Caco-2 (cell line): ENCODE results near the gene BAHCC1. TPM values are rescaled to one million over a fixed set of nuclear protein-coding genes. Genes with fewer than 3 reads are reported as not detected.

ENCODE experiments used
- BruUV-seq: library from RNA; stranded (reverse); fragments of 400-500 nt; replicated peaks from 2 replicates; lab custom pipeline; 2021; lab: Mats Ljungman, UMichigan
- CTCF ChIA-PET: fragments of 300-600 bp; sonication (Branson Sonifier 250); formaldehyde crosslinking; loops from one replicate; lab custom pipeline; 2022; ENCODE audit warnings: antibody characterized with exemption; lab: Charles Lee
- POLR2A ChIA-PET: fragments of 300-600 bp; sonication (Branson Sonifier 250); formaldehyde crosslinking; loops from one replicate; lab custom pipeline; 2022; ENCODE audit warnings: antibody characterized with exemption; lab: Charles Lee
- DNase-seq, 2 experiments: peaks; one replicate each; pipeline versions ENCODE4 v3.0.0 to v3.0.0-alpha.2; 2020 to 2022
- H3K27me3 ChIP-seq: replicated peaks from 2 replicates; pipeline ENCODE4 v1.6.0; 2011; ENCODE audit warnings: low read length; ENCODE audit not compliant: control insufficient read depth, insufficient read depth
- H3K36me3 ChIP-seq: 2 replicates; pipeline ENCODE4 v1.5.1; 2011; ENCODE audit warnings: low read length; ENCODE audit not compliant: control insufficient read depth, insufficient read depth
- H3K4me1 ChIP-seq: fragments of 250-450 bp; sonication (Bioruptor Pico); 2 replicates; pipeline ENCODE4 v1.5.1; 2020; ENCODE audit warnings: mild to moderate bottlenecking
- H3K4me3 ChIP-seq: 2 replicates; pipeline ENCODE4 v1.5.1; 2011; ENCODE audit warnings: low read depth, mild to moderate bottlenecking, control low read depth, low read length
- H3K9me3 ChIP-seq: fragments of 250-450 bp; sonication (Bioruptor Pico); 2 replicates; pipeline ENCODE4 v1.5.1; 2020; ENCODE audit warnings: mild to moderate bottlenecking, moderate library complexity
- H3K27ac Mint-ChIP-seq: one replicate; pipeline ENCODE4 v1.8.0; 2022; ENCODE audit warnings: mixed read lengths; ENCODE audit not compliant: unreplicated experiment
- H3K27me3 Mint-ChIP-seq: one replicate; pipeline ENCODE4 v1.8.0; 2022; ENCODE audit warnings: mixed read lengths; ENCODE audit not compliant: insufficient read depth, unreplicated experiment
- H3K36me3 Mint-ChIP-seq: one replicate; pipeline ENCODE4 v1.8.0; 2022; ENCODE audit warnings: mild to moderate bottlenecking, mixed read lengths; ENCODE audit not compliant: insufficient read depth, unreplicated experiment
- H3K4me1 Mint-ChIP-seq: one replicate; pipeline ENCODE4 v1.8.0; 2022; ENCODE audit warnings: low read depth, mixed read lengths; ENCODE audit not compliant: unreplicated experiment
- H3K4me3 Mint-ChIP-seq: one replicate; pipeline ENCODE4 v1.8.0; 2022; ENCODE audit warnings: mild to moderate bottlenecking, moderate library complexity, mixed read lengths; ENCODE audit not compliant: unreplicated experiment
- H3K9me3 Mint-ChIP-seq: one replicate; pipeline ENCODE4 v1.8.0; 2022; ENCODE audit warnings: mixed read lengths; ENCODE audit not compliant: unreplicated experiment
- intact Hi-C: fragments of 100-400 bp; cut with micrococcal nuclease; formaldehyde crosslinking; loops from one replicate; pipeline ENCODE4 v1.10.0; 2022; ENCODE audit not compliant: unreplicated experiment
- total RNA-seq: library from RNA; stranded (reverse); gene quantifications from 2 replicates; pipeline ENCODE4 v1.2.3, GENCODE V29; 2022
- TF ChIP-seq, protein P1 (sequence below), 2 experiments: fragments of 200-600 bp in 1 of 2; IDR thresholded peaks; 1 replicate in 1 of 2; 2 replicates in 1 of 2; pipeline versions ENCODE4 v1.5.1 to v1.8.0; 2011 to 2022; ENCODE audit warnings: antibody characterized with exemption in 1 of 2, control low read depth in 1 of 2, inconsistent platforms in 1 of 2, low read depth in 1 of 2, low read length in 1 of 2, mild to moderate bottlenecking in 1 of 2, moderate library complexity in 1 of 2; ENCODE audit not compliant: insufficient read depth in 1 of 2, severe bottlenecking in 1 of 2, unreplicated experiment in 1 of 2

The BAHCC1 gene
- total RNA-seq, 1 experiment from 2014 or later, result 10.2 TPM

DNA sequence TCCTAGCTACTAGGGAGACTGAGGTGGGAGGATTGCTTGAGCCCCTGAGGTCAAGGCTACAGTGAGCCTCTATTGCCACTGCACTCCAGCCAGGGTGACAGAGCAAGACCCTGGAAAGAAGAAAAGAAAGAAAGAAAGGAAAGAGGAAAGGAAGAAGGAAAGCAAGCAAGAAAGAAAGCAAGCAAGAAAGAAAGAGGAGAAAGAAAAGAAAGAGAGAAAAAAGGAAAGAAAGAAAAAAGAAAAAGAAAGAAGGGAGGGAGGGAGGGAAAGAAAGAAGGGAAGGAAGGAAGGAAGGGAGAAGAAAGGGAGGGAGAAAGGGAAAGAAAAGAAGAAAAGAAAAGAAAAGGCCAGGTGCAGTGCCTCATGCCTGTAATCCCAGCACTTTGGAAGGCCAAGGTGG lies 108.4 kb downstream of the BAHCC1 start:
- ChIA-PET CTCF (no interaction called here), POLR2A (no interaction called here)
- TF ChIP-seq, protein P1, sequence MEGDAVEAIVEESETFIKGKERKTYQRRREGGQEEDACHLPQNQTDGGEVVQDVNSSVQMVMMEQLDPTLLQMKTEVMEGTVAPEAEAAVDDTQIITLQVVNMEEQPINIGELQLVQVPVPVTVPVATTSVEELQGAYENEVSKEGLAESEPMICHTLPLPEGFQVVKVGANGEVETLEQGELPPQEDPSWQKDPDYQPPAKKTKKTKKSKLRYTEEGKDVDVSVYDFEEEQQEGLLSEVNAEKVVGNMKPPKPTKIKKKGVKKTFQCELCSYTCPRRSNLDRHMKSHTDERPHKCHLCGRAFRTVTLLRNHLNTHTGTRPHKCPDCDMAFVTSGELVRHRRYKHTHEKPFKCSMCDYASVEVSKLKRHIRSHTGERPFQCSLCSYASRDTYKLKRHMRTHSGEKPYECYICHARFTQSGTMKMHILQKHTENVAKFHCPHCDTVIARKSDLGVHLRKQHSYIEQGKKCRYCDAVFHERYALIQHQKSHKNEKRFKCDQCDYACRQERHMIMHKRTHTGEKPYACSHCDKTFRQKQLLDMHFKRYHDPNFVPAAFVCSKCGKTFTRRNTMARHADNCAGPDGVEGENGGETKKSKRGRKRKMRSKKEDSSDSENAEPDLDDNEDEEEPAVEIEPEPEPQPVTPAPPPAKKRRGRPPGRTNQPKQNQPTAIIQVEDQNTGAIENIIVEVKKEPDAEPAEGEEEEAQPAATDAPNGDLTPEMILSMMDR (IDR thresholded peaks at IDR 0.05; ENCODE audit: insufficient read depth in 1 of 2, low read depth in 1 of 2, low read length in 1 of 2, severe bottlenecking in 1 of 2, unreplicated experiment in 1 of 2), result no peak
- Mint-ChIP-seq H3K27ac (no peak overlapping the region), H3K4me1 (peaks cover 6% of the 10 kb centered on the region), H3K9me3 (no peaks in the 10 kb centered on the region), H3K27me3 (no peaks in the 10 kb centered on the region), H3K4me3 (no peak overlapping the region), H3K36me3 (peaks cover 47% of the 10 kb centered on the region)
- no peak for DNase-seq
- H3K4me1 ChIP-seq, result peaks cover 10% of the 10 kb centered on the region
- BruUV-seq, result no TSS peak
- H3K4me3 ChIP-seq, result no peak overlapping the region
- H3K36me3 ChIP-seq, result no peaks in the 10 kb centered on the region; the same call in 1 of the 2 replicates
- intact Hi-C loops, result no loop called here
- no peaks in the 10 kb centered on the region for H3K9me3 ChIP-seq
- H3K27me3 ChIP-seq, result no peaks in the 10 kb centered on the region

DNA sequence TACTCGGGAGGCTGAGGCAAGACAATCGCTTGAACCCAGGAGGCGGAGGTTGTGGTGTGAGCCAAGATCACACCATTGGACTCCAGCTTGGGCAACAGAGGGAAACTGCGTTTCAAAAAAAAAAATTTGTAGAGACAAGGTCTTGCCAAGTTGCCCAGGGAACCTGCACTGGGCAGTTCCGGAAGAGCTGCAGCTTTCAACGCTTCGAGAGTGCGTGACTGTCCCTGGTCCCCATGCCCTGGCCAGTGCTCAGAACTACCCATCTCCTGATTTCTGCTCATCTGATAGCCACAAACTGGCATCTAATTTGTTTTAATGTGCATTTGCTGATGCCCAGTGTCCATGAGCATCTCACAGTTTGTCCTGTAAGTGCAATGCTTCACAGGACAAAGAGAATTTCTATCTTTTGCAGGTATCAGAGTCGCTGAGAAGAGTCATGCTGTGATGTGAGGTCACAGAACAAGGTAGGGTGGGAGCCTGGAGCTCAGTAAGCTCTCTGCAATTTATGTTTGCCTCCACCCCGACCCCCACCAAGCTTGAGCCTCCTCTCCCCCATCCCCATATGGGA lies 113.5 kb downstream of the BAHCC1 start:
- H3K4me3 ChIP-seq, result no peak overlapping the region
- peaks cover 14% of the 10 kb centered on the region for H3K36me3 ChIP-seq
- H3K4me3 Mint-ChIP-seq, result peak overlapping the region; percentile 92
- ChIA-PET POLR2A (interaction anchor here (0.6 to 1.3 kb wide), 12 partner anchors 9 to 352 kb away, joined by 3 to 8 read pairs (median 4); partner anchors contain the start of genes BAHCC1, CEP131 and NDUFAF8), CTCF (interaction anchor here (0.7 to 1.0 kb wide), 2 partner anchors 24 to 113 kb away, joined by 3 to 4 read pairs; partner anchors contain the start of gene BAHCC1)
- H3K9me3 ChIP-seq, result no peaks in the 10 kb centered on the region
- H3K27ac Mint-ChIP-seq, result peak overlapping the region; percentile 77
- H3K27me3 Mint-ChIP-seq, result no peaks in the 10 kb centered on the region
- peaks cover 26% of the 10 kb centered on the region for H3K4me1 Mint-ChIP-seq
- H3K36me3 Mint-ChIP-seq, result peaks cover 83% of the 10 kb centered on the region
- no peaks in the 10 kb centered on the region for H3K9me3 Mint-ChIP-seq
- intact Hi-C loops, result no loop called here
- H3K4me1 ChIP-seq, result peaks cover 22% of the 10 kb centered on the region
- TF ChIP-seq, protein P1 (IDR thresholded peaks at IDR 0.05; ENCODE audit: insufficient read depth in 1 of 2, low read depth in 1 of 2, low read length in 1 of 2, severe bottlenecking in 1 of 2, unreplicated experiment in 1 of 2), result no peak
- no TSS peak for BruUV-seq
- no peaks in the 10 kb centered on the region for H3K27me3 ChIP-seq
- DNase-seq, result peak in 1 of 2 experiments; percentile 62

DNA sequence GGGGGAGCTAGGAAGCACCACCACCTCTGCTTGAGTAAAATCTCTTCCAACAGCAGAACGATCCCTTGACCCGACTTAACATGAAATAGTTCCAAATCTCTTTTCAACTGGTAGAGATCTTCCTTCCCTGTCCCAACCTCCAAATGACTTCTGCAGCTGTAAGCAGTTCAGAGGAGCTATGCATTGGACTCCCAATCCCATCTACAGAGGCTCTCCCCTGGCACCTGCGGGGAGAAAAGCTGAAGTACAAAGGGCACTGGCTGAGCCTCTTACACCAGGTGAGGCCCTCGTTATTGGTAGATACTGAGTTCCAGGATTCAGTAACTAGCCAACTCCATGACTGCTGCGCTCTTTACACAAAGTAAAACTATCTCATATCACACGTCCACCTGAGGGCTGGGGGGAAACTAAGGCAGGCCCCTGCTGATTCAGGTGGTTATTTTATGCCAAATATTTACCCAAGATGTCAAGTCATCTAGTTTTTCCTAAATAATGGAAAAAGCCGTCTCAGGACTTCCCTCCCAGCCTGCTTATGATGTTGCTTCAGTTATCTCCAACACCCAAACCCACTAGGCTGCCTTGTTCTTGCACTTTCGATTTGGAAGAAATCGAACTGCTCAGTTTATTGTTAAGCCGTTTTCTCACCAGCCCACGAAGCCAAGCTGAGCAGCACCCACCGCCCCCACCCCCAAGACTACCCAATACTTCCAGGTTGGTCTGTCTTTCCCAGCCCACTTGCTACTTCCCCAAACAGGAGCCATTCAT lies 114.1 kb downstream of the BAHCC1 start:
- TF ChIP-seq, protein P1 (IDR thresholded peaks at IDR 0.05; ENCODE audit: insufficient read depth in 1 of 2, low read depth in 1 of 2, low read length in 1 of 2, severe bottlenecking in 1 of 2, unreplicated experiment in 1 of 2), result no peak
- H3K27me3 Mint-ChIP-seq, result no peaks in the 10 kb centered on the region
- peaks cover 14% of the 10 kb centered on the region for H3K36me3 ChIP-seq
- H3K4me3 Mint-ChIP-seq, result peak overlapping the region; percentile 92
- H3K4me1 ChIP-seq, result peaks cover 22% of the 10 kb centered on the region
- peaks cover 89% of the 10 kb centered on the region for H3K36me3 Mint-ChIP-seq
- ChIA-PET CTCF (interaction anchor here (0.6 to 1.0 kb wide), 2 partner anchors 25 to 200 kb away, joined by 3 to 4 read pairs; no protein-coding TSS in a partner anchor), POLR2A (interaction anchor here (0.6 to 1.3 kb wide), 8 partner anchors 9 to 352 kb away, joined by 3 to 8 read pairs (median 4); partner anchors contain the start of genes BAHCC1 and CEP131)
- DNase-seq, result peak in 1 of 2 experiments; percentile 67
- no peak overlapping the region; the same call in 1 of the 2 replicates for H3K4me3 ChIP-seq
- H3K9me3 ChIP-seq, result no peaks in the 10 kb centered on the region
- H3K27me3 ChIP-seq, result no peaks in the 10 kb centered on the region
- H3K27ac Mint-ChIP-seq, result peak overlapping the region; percentile 77
- H3K9me3 Mint-ChIP-seq, result no peaks in the 10 kb centered on the region
- intact Hi-C loops, result no loop called here
- no TSS peak for BruUV-seq
- peaks cover 26% of the 10 kb centered on the region for H3K4me1 Mint-ChIP-seq
